Measurements from ENCODE around the gene CD99L2.
"Not testable (repeated sequence)": the region's sequence is repeated elsewhere in the genome, so short reads cannot be mapped to it uniquely, and the experiment has no call there.

Gene CD99L2

DNA sequence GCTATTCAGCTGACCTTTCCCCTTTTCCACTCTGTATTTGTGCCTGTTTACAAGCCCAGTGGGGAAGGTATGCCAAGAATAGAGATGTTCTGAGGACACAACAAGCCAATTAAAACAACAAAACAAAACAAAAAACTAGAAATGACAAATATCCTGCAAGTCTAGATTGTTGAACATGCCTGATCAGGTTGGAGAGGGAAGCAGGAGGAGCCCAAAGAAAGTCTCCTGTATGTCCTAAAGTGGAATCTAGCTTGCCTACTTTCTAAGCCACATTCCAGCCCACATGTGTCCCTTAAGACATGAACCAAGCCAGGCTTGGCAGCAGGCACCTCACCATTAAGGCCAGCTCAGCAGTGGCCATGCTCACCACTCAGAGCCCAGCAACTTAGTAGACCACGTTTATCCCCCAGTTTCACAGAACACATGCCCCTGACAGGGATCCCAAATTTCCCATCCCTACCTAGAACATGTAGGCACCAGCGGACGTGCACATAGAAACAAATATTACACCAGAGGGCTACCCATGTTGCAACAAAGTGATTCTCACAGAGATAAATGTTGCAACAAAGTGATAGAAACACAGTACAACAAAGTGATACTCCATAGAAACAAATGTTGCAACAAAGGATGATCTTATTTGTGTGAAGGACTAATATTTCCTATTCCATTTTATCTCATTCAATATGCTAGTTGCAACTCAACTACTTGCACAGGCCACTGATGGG lies 48.3 kb downstream of the CD99L2 start:
- DNase-seq, result no peak

GRCh38 chrX:150849486-150849885 lies 49.0 kb downstream of the CD99L2 start:
- DNase-seq, result no peak

DNA sequence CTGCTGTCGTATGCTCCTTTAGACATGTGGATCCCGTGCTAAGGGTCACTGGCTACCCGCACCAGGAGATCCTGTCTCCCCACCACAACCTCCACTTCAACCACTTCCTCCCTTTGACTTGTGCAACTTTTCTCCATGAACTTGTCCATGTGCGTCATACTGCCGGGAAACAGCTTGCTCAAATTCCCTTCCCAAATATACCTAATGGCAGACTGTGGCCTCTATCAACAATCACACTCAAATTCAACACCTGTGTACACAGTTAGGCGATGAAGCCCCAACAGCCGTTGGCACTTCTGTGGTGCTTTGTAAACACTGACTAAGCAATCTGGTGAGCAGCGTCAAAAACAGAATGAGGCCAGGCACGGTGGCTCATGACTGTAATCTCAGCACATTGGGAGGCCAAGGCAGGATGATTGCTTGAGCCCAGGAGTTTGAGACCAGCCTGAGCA lies 49.5 kb downstream of the CD99L2 start:
- DNase-seq, result peak; percentile 29 to 69 (median 63)

GRCh38 chrX:150847088-150847487 lies 51.4 kb downstream of the CD99L2 start:
- DNase-seq, result no peak

DNA sequence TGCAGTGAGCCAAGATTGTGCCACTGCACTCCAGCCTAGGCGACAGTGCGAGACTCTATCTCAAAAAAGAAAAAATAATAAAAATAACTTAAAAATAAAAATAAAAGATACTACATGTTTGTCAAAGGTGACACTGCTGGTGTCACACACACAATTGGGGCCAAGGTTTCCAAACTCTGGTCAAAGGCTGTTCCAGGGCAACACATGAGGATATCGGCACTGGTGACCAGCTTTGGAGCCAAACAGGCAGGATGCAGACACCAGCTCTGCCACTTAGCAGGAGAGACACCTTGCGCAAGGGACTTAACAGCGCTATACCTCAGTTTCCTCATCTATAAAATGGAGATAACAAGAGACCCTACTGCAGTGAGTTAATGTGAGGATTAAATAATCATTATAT lies 52.3 kb downstream of the CD99L2 start:
- DNase-seq, result no peak

DNA sequence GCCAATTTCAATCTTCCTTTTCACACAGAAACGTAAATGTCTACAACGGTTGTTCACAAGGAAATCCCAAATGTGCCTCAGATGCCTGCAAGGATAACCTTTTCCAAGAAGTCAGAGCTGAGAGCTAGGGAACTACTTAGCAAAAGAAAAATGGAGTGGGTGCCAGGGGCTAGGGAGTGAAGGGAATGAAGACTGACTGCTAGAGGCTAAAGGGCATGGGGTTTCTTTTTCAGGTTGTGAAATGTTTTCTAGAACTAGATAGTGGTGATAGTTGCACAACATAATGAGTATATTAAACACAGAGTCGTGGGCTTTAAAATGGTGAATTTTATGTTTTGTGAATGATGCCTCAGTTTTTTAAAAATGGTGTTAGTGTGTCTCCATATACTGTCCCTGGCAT lies 53.4 kb downstream of the CD99L2 start:
- DNase-seq, result no peak

DNA sequence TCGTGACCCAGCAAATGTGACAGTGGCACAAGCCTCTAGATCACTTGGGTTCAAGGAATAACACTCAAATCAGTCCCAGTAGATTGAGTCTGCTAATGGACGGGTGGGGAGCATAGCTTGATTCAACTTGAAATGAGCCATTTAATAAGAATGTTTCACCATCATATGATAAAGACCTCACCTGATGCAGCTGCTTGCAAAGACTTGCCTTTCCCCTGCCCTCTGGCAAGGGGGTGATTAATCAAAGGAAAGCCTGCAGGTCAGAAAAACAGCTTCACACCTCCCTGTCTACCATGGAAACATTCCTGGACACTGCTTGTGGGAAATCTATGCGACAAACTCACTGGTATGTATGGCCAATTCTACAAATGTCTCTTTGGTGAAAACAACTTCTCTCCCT lies 54.5 kb downstream of the CD99L2 start:
- peak in 2 of 3 experiments; percentile 13 to 47 for DNase-seq

GRCh38 chrX:150842198-150842685 lies 56.2 kb downstream of the CD99L2 start:
- DNase-seq, result peak; percentile 33 to 95 (median 84)

DNA sequence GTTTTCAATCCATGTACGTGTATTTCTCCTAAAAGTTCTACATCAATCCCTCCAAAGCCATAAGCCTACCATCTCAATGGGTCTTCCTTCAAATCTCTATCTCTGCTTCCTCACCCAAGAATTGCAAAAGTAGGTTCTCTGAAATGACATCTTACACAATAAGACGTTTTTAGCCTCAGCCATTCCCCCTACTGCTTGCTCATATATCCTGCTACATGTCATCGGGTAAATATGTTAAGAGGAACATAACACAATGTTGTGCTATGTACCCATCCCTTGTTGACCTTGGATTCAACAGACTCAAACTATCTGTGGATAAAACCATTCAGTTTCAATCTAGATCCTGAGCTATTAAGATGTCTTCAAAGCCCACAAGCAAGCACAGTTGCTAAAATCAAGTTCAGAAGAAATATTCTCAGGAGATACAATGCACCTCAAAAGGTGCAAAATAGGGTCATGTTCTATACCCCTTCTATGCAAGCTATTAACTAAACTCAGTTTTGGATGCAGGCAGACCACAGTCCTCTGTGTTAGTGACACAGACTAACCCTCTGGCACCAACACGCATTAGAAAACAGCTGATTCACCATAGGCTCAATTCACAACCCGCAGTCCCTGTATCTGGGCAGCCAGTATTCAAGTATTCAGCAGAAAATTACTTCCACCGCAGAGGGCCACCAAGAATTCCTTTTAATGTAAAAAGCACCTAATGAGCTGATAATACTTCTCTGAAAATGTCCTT lies 56.8 kb downstream of the CD99L2 start:
- peak in 2 of 3 experiments; percentile 24 to 59 for DNase-seq

DNA sequence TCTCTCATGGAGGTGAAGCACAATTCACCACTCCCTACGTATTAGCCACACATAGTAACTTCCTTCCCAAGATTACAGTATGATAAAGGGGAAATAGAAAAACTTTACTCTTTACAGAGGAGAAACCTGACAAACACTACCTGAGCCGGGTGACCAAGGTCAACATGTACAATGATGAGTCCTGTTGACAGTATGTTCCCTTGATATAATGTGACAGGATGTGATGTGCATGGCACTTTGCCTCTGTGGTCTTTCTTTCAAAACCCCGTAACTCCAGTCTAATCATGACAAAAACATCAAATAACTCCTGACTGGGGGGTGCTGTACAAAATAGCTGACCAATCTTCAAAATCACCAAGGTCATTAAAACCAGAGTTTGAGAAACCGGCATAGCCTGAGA lies 60.6 kb downstream of the CD99L2 start:
- DNase-seq, result no peak

DNA sequence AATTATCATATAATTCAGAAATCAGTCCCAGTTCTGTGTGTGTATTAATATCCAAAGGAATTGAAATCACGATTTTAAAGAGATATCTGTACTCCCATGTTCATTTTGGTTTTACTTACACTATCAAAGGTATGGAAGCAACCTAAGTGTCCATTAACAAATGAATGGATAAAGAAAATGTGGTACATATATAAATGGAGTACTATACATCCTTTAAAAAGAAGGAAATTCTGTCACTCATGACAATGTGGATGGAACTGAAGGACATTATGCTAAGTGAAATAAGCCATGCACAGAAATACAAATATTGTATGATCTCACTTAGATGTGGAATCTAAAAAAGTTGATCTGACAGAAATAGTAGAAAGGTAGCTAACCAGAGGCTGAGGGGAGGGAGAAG lies 63.8 kb downstream of the CD99L2 start:
- no peak for DNase-seq

- DNase-seq, result no peak
Observed at GRCh38 chrX:150833454-150834056, 64.9 kb downstream of the CD99L2 start.

- no peak for DNase-seq
Observed at GRCh38 chrX:150831863-150832262, 66.6 kb downstream of the CD99L2 start.

- no peak for DNase-seq
Observed at GRCh38 chrX:150828785-150829184, 69.7 kb downstream of the CD99L2 start.

DNA sequence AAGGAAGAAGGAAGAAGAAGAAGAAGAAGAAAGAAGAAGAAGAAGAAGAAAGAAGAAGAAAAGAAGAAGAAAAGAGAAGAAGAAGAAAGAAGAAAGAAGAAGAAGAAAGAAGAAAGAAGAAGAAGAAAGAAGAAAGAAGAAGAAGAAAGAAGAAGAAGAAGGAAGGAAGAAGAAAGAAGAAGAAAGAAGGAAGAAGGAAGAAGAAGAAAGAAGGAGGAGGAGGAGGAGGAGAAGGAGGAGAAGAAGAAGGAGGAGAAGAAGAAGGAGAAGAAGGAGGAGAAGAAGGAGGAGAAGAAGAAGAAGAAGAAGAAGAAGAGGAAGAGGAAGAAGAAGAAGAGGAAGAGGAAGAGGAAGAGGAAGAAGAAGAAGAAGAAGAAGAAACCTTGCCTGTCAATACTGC lies 74.1 kb downstream of the CD99L2 start:
- DNase-seq, result not testable (repeated sequence)

- not testable (repeated sequence) for DNase-seq
Observed at GRCh38 chrX:150823826-150824225, 74.6 kb downstream of the CD99L2 start.

GRCh38 chrX:150821971-150822370 lies 76.5 kb downstream of the CD99L2 start:
- DNase-seq, result no peak

DNA sequence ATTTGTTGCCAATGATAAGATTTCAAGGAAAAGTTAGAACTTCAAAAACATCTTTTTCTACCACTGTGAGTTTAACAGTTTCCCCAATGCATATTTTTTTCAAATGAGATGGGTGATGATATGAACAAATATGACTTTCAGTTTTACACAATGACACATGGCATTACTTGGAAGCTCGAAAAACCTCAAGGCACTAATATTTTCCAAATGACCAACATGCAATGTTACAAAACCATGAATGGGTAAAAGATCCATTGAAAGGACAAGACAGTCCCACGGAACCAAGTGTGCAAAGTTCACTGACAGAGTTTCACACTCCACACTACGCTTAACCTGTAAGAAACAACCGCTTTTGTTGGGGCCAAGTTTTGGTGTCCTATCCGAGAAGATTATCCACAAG lies 84.5 kb downstream of the CD99L2 start:
- DNase-seq, result no peak

GRCh38 chrX:150806827-150807226 lies 91.6 kb downstream of the CD99L2 start:
- no peak for DNase-seq

DNA sequence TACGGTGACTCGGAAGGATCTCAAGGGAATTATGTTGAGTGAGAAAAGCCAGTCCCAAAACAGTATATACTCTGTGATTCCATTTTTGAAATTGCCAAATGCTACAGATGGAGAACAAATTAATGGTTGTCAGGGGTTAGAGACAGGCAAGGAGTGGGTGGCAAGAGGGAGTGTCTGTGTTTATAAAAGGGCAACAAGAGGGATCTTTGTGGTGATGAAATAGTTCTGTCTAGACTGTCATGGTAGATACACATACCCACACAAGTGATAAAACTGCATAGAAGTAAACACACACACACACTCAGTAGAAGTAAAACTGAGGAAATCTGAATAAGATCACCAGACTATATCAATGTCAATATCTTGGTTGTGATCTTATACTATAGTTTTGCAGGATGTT lies 92.7 kb downstream of the CD99L2 start:
- no peak for DNase-seq

DNA sequence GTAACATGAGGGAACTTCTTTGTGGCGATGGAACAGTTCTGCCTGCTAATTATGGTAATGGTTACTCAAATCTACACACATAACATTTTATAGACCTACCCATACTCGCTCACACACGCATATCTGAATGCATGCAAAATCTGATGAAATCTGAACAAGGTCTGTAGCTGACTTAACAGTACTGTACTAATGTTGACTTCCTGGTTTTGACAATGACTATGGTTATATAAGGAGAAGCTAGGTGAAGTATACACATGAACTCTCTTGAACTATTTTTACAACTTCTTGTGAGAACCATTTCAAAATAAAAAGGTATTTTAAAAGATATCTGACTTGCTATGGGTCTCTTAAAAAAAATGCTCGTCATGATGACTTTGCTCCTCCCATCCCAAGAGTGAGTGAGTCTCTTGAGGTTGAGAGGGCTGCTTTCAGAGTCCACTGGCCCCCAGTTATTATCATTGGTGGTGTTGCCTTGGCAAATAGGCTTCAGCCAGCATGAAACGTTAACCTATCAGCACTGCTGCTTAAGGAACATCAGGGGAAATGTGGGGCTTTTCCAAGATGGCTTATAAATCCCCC lies 105.4 kb downstream of the CD99L2 start:
- no peak for DNase-seq

GRCh38 chrX:150790021-150790420 lies 108.4 kb downstream of the CD99L2 start:
- no peak for DNase-seq

GRCh38 chrX:150781677-150782076 lies 116.8 kb downstream of the CD99L2 start:
- DNase-seq, result no peak

All from NCI-H1417 (cell line).